ENCODE results near the gene LAIR2.
"Not testable (repeated sequence)": the region's sequence is repeated elsewhere in the genome, so short reads cannot be mapped to it uniquely, and the experiment has no call there.

The LAIR2 gene

GRCh38 chr19:54464630-54465425 lies 37.8 kb upstream of the LAIR2 start:
- peak; percentile 69 for DNase-seq

GRCh38 chr19:54465426-54466109 lies 37.1 kb upstream of the LAIR2 start:
- DNase-seq: no peak

GRCh38 chr19:54466110-54466480 lies 36.5 kb upstream of the LAIR2 start:
- not testable (repeated sequence) for DNase-seq

- DNase-seq: no peak
Measured at GRCh38 chr19:54469496-54469934, 33.1 kb upstream of the LAIR2 start.

GRCh38 chr19:54470276-54470887 lies 32.2 kb upstream of the LAIR2 start:
- no peak for DNase-seq

GRCh38 chr19:54470991-54471782 lies 31.4 kb upstream of the LAIR2 start:
- DNase-seq: no peak

- DNase-seq: no peak
Measured at GRCh38 chr19:54473071-54473891, 29.4 kb upstream of the LAIR2 start, which contains the start of gene CDC42EP5. Gene CDC42EP5 (minus strand): TSS chr19:54473296. CDS start chr19:54465547, 7,749 bp downstream.

GRCh38 chr19:54473892-54474372 lies 28.7 kb upstream of the LAIR2 start:
- DNase-seq: no peak

- DNase-seq: no peak
Measured at GRCh38 chr19:54475706-54476105, 26.9 kb upstream of the LAIR2 start.

- no peak for DNase-seq
Measured at GRCh38 chr19:54477650-54478049, 25.0 kb upstream of the LAIR2 start.

- DNase-seq: no peak
Measured at GRCh38 chr19:54478677-54479266, 23.9 kb upstream of the LAIR2 start.

GRCh38 chr19:54480051-54480450 lies 22.6 kb upstream of the LAIR2 start:
- no peak for DNase-seq

- DNase-seq: peak; percentile 29
Measured at GRCh38 chr19:54481326-54481930, 21.2 kb upstream of the LAIR2 start.

- DNase-seq: no peak
Measured at GRCh38 chr19:54482889-54483288, 19.7 kb upstream of the LAIR2 start.

GRCh38 chr19:54484451-54484850 lies 18.2 kb upstream of the LAIR2 start:
- no peak for DNase-seq

GRCh38 chr19:54485851-54486250 lies 16.8 kb upstream of the LAIR2 start:
- DNase-seq: no peak

- no peak for DNase-seq
Measured at GRCh38 chr19:54489341-54489740, 13.3 kb upstream of the LAIR2 start.

- DNase-seq: no peak
Measured at GRCh38 chr19:54489766-54490165, 12.9 kb upstream of the LAIR2 start.

- DNase-seq: no peak
Measured at GRCh38 chr19:54492568-54492967, 10.1 kb upstream of the LAIR2 start.

GRCh38 chr19:54493056-54493455 lies 9.6 kb upstream of the LAIR2 start:
- not testable (repeated sequence) for DNase-seq

- no peak for DNase-seq
Measured at GRCh38 chr19:54493967-54494585, 8.6 kb upstream of the LAIR2 start.

Data from DMS79 (cell line).